HL-60 (cell line): ENCODE measurements around the gene SYT5.

Experiments used
- DNase-seq, 2 experiments: peaks; one replicate each; pipeline ENCODE4 v3.0.0-alpha.2; 2010 to 2020; ENCODE audit warnings: low read depth in 1 of 2, low spot score in 1 of 2
- H3K27ac ChIP-seq: fragments of 250-450 bp; sonication (Bioruptor Pico); replicated peaks from 2 replicates; pipeline ENCODE4 v1.5.1; 2020; ENCODE audit warnings: mild to moderate bottlenecking, moderate library complexity
- H3K27me3 ChIP-seq: fragments of 250-450 bp; sonication (Bioruptor Pico); 2 replicates; pipeline ENCODE4 v1.5.1; 2021; ENCODE audit warnings: mild to moderate bottlenecking, moderate library complexity; ENCODE audit not compliant: insufficient read depth, poor library complexity, severe bottlenecking
- H3K4me3 ChIP-seq: replicated peaks from 2 replicates; pipeline ENCODE4 v1.5.1; 2011; ENCODE audit warnings: mild to moderate bottlenecking, control low read depth, low read length; ENCODE audit not compliant: insufficient read depth
- GABPA ChIP-seq: IDR thresholded peaks from 2 replicates; pipeline ENCODE4 v1.6.1; 2012; ENCODE audit warnings: low read depth
- POLR2AphosphoS5 ChIP-seq: IDR thresholded peaks from 2 replicates; pipeline ENCODE4 v1.6.1; 2012; ENCODE audit warnings: low read depth
- SPI1 ChIP-seq: IDR thresholded peaks from 2 replicates; pipeline ENCODE4 v1.6.1; 2012; ENCODE audit warnings: low read depth, mild to moderate bottlenecking, borderline replicate concordance
- TF ChIP-seq, protein P1 (sequence below): IDR thresholded peaks from one replicate; pipeline ENCODE4 v1.5.1; 2011; ENCODE audit warnings: low read length, control low read depth, inconsistent platforms; ENCODE audit not compliant: insufficient read depth
- TF ChIP-seq, protein P2 (sequence below): IDR thresholded peaks from 2 replicates; pipeline ENCODE4 v1.6.1; 2012; ENCODE audit warnings: low read depth; ENCODE audit not compliant: insufficient replicate concordance

SYT5 gene

DNA sequence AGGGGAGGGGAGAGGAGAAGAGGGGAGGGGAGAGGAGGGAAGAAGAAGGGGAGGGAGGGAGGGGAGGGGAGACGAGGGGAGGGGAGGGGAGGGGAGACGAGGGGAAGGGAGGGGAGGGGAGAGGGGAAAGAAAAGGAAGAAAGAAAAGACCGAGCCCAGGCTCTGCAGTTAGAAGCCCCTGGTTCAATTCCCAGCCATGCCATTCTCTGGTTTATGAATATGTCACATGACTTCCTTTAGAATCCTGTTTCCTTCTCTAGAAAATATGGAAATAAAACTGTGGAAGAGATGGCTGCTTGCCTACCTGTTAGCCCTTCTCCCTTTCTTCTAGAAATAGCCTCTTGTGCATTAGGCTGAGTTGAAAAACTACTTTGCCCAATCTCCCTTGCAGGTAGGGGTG is 45.4 kb downstream of the SYT5 start:
- H3K27me3 ChIP-seq, result peaks cover 18% of the 10 kb centered on the region
- H3K4me3 ChIP-seq, result no peak overlapping the region
- TF ChIP-seq, protein P1, sequence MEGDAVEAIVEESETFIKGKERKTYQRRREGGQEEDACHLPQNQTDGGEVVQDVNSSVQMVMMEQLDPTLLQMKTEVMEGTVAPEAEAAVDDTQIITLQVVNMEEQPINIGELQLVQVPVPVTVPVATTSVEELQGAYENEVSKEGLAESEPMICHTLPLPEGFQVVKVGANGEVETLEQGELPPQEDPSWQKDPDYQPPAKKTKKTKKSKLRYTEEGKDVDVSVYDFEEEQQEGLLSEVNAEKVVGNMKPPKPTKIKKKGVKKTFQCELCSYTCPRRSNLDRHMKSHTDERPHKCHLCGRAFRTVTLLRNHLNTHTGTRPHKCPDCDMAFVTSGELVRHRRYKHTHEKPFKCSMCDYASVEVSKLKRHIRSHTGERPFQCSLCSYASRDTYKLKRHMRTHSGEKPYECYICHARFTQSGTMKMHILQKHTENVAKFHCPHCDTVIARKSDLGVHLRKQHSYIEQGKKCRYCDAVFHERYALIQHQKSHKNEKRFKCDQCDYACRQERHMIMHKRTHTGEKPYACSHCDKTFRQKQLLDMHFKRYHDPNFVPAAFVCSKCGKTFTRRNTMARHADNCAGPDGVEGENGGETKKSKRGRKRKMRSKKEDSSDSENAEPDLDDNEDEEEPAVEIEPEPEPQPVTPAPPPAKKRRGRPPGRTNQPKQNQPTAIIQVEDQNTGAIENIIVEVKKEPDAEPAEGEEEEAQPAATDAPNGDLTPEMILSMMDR, result no peak
- TF ChIP-seq SPI1 (no peak), GABPA (no peak), POLR2AphosphoS5 (no peak)
- TF ChIP-seq, protein P2, sequence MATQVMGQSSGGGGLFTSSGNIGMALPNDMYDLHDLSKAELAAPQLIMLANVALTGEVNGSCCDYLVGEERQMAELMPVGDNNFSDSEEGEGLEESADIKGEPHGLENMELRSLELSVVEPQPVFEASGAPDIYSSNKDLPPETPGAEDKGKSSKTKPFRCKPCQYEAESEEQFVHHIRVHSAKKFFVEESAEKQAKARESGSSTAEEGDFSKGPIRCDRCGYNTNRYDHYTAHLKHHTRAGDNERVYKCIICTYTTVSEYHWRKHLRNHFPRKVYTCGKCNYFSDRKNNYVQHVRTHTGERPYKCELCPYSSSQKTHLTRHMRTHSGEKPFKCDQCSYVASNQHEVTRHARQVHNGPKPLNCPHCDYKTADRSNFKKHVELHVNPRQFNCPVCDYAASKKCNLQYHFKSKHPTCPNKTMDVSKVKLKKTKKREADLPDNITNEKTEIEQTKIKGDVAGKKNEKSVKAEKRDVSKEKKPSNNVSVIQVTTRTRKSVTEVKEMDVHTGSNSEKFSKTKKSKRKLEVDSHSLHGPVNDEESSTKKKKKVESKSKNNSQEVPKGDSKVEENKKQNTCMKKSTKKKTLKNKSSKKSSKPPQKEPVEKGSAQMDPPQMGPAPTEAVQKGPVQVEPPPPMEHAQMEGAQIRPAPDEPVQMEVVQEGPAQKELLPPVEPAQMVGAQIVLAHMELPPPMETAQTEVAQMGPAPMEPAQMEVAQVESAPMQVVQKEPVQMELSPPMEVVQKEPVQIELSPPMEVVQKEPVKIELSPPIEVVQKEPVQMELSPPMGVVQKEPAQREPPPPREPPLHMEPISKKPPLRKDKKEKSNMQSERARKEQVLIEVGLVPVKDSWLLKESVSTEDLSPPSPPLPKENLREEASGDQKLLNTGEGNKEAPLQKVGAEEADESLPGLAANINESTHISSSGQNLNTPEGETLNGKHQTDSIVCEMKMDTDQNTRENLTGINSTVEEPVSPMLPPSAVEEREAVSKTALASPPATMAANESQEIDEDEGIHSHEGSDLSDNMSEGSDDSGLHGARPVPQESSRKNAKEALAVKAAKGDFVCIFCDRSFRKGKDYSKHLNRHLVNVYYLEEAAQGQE, result no peak
- DNase-seq, result no peak
- H3K27ac ChIP-seq, result no peak overlapping the region

DNA sequence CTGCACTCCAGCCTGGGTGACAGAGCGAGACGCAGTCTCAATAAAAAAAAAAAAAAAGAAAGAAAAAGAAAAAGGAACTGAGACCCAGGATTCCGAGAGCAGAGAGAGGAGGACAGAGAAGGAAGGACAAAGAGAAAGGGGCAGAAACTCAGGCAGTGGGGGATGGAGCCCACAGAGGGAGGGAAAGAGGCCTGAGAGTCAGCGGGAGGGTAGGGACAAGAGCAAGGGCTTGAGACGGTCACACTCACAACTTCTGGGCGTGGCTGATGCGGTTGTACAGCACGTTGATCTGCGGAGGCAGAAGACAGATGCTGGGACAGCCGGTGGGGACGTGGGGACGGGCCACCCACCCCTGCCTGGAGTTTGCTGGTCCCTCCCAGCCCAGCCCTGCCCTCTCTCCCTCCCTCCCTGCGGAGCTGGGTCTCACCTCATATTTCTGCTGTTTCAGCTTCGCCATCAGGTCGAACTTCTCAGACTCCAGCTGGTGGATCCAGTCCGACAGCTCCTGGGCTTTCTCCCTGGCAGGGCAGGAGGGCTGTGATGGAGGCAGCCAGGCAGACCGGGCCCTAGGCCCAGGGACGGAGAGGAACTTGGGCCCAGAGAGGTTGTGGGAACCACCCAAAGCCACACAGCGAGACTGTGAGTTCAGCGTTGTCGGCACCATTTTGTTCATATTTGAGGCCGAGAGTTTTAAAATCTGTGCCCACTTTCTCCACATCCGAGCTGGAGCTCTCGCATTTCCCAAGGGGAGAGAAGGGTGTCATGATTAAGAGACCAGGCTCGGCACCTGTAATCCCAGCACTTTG is 46.2 kb downstream of the SYT5 start:
- no peak; the same call in 1 of the 2 replicates for TF ChIP-seq SPI1
- TF ChIP-seq POLR2AphosphoS5, result no peak
- no peak for TF ChIP-seq GABPA
- TF ChIP-seq, protein P1, result no peak
- TF ChIP-seq, protein P2, result no peak
- Histone ChIP-seq H3K27me3 (peaks cover 22% of the 10 kb centered on the region), H3K27ac (no peak overlapping the region), H3K4me3 (no peak overlapping the region)
- peak in 1 of 2 experiments; percentile 63 for DNase-seq

DNA sequence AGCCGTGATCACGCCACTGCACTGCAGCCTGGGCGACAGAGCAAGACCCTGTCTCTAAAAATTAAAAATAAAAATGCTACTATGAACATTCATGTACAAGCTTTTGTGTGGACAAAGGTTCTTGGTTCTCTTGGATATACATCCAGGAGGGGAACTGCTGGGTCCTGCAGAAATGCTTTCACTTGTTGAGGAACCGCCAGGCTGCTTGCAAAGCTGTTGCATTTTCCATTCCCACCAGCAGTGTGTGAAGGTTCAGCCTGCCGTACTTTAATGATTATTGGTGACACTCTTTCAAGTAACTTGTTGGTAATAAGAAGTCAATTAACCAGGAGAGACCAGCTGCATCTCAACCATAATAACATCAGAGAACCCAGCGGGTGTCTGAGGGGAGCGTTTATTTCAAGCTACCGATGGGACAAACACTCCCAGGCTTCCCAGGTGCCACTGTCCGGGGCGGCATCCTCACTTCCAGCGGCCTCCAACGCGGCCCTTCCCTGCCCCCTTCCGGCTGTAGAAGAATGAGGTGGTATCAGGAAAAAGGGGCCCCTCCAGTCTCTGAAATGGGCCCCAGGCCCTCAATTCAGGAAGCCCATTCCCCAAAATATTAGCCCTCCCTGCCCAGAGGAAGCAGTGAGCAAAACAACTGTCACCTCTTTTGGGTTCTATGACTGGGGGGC is 47.5 kb downstream of the SYT5 start:
- Histone ChIP-seq H3K4me3 (no peak overlapping the region), H3K27me3 (peaks cover 22% of the 10 kb centered on the region), H3K27ac (no peak overlapping the region)
- DNase-seq, result no peak
- TF ChIP-seq SPI1 (no peak), POLR2AphosphoS5 (no peak), GABPA (no peak)
- TF ChIP-seq, protein P2, result no peak
- TF ChIP-seq, protein P1, result no peak
